LoVo (cell line): ENCODE data around the gene C17orf107.
A peak's percentile ranks its signal among the peaks of the same experiment; 100 is the strongest.
"Not testable (repeated sequence)": the region's sequence is repeated elsewhere in the genome, so short reads cannot be mapped to it uniquely, and the experiment has no call there.

ENCODE experiments used
- DNase-seq: peaks from one replicate; pipeline ENCODE4 v3.0.0-alpha.2; 2016; ENCODE audit warnings: low spot score

The C17orf107 gene

DNA sequence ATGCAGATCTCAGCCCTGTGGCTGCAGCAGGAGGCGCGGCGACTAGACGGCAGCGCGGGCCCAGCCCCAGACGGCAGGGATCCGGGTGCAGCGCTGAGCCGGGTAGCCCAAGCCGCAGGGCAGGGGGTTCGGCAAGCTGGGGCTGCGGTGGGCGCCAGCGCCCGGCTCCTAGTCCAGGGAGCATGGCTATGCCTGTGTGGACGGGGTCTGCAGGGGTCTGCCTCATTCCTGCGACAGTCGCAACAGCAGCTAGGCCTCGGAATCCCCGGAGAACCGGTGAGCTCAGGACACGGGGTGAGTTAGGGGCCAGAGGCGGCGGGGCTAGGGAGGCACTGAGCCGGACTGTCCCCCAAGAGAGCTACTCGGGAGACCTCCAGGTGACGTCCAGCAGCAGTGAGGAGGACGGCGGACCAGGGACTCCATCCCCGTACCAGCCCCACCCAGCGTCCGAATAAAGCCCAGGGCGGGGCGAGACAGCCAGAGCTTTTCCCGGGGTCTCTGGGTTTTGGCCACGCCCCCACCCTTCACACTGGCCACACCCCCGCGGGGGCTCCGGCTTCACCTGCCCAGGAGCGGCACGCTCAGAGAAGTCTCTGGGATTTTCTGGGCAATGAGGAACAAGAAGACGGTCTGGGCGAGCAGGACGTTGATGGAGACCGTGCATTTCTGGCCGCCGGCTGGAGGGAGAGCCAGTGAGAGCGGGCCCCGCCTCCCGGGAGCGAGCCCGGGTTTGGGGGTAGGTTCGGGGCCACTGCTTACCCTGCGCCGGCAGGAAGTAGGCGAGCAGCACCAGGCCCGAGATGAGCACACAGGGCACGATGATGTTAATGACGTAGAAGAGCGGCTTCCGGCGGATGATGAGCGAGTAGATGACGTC lies 1.1 kb downstream of the C17orf107 start:
- no peak for DNase-seq

DNA sequence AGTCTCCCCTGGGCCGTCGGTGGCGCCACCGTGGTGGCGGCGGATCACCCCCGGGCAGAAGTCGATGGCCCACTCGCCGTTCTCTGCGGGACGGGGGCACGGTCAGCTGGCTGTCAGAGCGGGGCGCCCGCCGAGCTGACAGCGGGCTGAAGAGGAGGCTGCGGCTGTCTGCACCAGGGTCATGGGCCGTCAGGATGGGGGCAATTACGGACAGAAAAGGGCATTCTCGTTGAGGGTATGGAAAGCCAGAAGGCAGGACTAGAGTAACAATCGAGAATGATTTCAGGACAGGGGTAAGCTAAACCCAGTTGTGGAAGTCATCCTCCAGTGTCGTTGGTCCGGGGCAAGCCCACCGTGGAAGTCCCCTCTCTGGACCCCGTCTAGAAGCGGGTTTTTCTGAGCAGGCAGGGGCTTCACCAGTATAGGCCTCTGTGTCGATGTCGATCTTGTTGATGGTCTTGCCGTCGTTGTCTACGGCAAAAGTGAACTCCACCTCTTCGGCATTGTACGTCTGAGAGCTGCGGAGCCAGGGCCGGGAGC lies 1.8 kb downstream of the C17orf107 start:
- DNase-seq = no peak

DNA sequence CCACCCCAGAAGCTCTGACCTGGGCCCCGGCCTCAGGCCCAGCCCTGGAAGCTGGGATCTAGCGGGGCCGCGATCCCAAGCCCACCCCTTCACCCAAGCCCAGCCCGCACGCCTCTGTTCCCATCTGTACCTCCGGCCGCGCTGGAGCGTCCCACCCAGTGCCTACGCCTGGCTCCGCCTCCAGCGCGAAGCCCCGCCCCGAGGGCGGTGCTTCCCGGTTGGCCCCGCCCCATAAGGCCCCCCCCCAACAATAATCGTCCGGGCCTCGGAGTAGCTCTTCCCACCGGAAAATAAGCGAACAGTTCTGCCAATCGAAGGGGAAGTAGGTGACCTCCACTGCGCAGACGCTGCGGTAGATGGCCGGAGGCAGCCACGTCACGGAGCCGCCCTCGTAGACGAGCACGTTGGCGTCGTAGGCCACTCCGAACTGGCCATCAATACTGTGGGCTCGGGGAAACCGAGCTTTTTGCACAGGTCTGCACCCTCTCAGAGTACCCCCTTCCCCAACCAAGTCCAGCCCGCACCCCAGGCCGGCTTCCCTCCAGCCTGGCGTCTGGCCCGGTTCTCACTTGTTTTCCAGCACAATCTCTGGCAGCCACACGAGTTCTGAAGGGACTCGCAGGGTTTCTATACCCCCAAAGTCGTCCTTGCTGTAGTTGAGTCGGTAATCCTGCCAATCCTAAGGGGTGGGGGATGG lies 2.5 kb downstream of the C17orf107 start:
- no peak for DNase-seq

GRCh38 chr17:4902540-4902939 lies 3.2 kb downstream of the C17orf107 start:
- no peak for DNase-seq

DNA sequence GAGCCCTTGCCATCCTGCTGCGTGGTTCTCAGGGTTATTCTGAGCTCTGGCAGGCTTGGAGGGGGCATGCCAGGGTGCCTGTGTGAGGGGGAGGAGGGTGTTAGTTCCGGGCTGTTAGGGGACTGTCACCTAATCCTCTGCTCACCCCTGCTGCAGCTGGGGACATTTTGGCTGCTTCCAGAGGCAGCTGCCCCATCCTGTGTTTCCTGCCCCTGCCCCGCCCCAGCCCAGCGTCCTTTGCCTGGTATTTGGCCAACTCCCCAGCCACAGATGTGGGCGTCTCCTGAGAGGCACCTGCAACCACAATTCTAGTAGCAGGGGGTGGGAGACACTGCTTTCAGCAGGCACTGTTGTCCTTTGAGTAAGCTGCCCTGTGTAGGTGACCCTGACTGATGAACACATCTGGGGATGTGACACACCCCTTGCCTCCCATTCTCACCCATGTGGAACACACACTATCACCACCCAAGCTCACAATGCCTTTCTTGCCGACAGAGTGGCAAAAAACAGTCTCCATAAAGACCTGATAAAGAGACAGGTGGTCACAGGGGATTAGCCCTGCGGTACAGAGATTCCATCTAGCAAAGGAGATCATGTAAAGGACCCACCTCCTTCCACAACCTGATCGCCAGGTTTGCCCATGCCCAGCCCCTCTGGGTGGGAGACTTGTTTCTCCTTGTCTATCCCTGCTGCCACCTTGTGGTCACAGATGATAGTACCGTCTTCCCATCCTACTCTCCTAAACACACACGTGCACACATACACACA lies 3.9 kb downstream of the C17orf107 start, which contains the start of gene CHRNE:
Gene CHRNE, minus strand, starts transcription at position 48 of the 768 bp plus-strand sequence. Its CDS starts 35 bp downstream, at position 13.
- peak; percentile 78 for DNase-seq

DNA sequence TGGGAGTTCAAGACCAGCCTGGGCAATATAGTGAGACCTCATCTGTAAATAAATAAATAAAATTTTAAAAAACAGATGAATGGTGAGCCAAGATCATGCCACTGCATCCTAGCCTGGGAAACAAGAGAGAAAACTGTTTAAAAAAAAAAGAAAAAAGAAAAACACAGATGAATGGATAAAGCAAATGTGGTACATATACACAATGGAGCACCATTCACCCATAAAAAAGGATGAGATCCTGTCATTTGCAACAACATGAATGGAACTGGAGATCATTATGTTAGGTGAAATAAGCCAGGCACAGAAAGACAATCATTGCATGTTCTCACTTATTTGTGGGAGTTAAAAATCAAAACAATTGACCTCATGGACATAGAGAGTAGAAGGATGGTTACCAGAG lies 7.3 kb downstream of the C17orf107 start:
- not testable (repeated sequence) for DNase-seq

DNA sequence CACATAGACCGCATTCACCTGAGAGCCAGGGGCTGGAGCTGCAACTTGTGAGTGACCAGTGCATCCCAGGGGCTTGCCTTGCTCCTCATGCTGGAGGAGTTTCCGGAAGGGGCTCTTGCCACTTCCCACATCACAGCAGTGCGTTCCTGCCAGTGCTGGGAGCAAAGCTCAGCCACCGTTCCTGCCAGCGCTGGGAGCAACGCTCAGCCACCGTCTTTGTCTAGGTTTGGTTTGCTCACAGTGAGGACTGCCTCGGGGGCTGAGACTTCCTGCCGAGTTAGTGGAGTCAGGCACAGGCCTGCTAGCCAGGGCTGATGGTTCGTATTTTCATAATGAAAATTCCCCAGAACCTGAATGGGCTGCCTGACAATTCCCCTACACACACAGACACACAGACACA lies 9.0 kb downstream of the C17orf107 start:
- no peak for DNase-seq

DNA sequence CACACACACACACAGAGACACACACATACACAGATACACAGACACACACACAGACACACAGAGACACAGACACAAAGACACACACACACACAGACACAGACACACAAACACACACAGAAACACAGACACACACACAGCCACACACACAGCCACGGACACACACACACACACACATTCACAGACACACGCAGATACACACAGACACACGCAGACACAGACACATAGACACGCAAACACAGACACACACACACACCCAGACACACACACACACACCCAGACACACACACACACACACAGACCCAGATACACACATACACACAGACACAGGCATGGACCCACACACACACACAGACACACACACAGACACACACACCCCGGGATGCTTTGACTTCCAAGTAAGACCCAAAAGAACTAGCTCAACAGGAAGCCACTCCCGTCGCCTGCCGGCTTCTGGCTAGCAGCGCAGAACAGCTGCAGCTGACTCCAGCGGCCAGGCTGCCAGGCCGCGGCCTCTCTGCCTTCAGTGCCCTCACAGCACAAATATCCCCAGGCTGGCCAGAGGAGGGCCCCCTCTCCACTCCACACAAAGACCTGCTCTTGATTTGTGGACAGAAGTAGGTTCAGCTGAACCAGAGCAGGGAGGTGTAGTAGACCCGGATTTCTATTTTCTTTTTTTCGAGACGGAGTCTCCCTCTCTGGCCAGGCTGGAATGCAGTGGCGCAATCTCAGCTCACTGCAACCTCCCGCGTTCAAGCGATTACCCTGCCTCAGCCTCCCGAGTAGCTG lies 9.6 kb downstream of the C17orf107 start:
- peak; percentile 40 for DNase-seq

DNA sequence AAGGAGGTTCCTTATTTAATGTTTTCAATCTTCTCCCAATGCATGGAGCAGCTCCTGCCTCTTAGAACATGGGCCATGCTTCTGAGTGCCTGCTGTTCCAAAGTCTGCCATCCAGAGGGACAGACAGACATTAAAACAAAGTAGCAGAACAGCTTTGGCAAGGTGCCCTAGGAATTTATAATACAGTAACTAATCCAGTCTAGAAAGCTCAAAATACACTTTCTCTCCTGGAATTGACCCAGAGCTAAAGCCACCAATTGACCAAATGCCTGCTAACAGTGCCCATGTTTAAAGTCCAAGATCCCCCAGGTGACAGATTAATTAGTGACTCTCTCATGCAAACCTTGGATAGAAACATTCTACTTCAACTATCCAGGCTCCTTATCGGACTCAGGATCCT lies 14.7 kb downstream of the C17orf107 start:
- DNase-seq = peak; percentile 24

DNA sequence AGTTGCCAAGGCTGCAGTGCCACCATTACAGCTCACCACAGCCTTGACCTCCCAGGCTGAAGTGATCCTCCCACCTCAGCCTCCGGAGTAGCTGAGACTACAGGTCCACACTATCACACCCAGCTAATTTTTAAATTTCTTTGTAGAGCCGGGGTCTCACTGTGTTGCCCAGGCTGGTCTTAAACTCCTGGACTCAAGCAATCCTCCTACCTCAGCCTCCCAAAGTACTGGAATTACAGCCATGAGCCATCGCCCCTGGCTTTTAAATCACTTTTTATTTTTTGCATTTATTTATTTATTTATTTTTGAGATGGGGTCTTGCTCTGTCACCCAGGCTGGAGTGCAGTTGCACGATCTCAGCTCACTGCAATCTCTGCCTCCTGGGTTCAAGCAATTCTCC lies 15.2 kb downstream of the C17orf107 start:
- not testable (repeated sequence) for DNase-seq

GRCh38 chr17:4919511-4920047 lies 20.2 kb downstream of the C17orf107 start:
- no peak for DNase-seq

- no peak for DNase-seq
Measured at GRCh38 chr17:4920351-4921048, 21.2 kb downstream of the C17orf107 start.

DNA sequence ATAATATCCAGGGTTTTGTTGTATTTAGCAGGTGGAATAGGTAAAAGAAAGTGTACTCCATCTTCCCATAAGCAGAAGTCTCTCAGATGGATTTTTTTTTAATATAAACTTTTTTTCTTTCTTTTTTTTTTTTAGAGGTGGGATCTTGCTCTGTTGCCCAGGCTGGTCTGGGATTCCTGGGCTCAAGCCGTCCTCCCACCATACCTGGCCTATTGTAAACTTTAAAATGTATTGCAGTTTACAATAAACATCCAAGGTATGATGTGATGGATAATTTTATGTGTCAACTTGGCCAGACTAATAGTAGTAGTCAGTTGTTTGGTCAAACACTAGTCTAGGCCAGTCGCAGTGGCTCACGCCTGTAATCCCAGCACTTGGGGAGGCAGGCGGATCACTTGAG lies 22.0 kb downstream of the C17orf107 start:
- no peak for DNase-seq

DNA sequence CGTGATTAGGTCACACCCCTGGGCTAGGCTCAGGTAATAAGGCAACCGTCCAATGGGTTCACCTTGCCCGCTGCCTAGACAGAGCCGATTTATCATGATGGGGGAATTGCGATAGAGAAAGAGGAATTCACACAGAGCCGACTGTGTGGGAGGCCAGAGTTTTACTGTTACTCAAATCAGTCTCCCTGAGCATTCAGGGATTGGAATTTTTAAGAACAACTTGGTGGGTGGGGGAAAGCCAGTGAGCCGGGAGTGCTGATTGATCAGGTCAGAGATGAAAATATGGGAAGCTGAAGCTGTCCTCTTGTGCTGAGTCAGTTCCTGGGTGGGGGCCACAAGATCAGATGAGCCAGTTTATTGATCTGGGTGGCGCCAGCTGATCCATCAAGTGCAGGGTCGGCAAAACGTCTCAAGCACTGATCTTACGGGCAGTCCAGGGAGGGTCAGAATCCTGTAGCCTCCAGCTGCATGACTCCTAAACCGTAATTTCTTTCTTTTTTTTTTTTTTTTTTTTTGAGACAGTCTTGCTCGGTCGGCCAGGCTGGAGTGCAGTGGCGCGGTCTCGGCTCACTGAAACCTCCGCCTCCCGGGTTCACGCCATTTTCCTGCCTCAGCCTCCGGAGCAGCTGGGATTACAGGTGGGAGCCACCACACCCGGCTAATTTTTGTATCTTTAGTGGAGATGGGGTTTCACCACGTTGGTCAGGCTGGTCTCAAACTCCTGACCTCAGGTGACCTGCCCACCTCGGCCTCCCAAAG lies 27.4 kb downstream of the C17orf107 start:
- DNase-seq = not testable (repeated sequence)

GRCh38 chr17:4928881-4929280 lies 29.5 kb downstream of the C17orf107 start:
- DNase-seq = no peak

- DNase-seq = no peak
Measured at GRCh38 chr17:4931963-4932362, 32.6 kb downstream of the C17orf107 start, which contains the start of gene GP1BA. Gene GP1BA (plus strand): TSS chr17:4932277. CDS start chr17:4932605, 328 bp downstream.

DNA sequence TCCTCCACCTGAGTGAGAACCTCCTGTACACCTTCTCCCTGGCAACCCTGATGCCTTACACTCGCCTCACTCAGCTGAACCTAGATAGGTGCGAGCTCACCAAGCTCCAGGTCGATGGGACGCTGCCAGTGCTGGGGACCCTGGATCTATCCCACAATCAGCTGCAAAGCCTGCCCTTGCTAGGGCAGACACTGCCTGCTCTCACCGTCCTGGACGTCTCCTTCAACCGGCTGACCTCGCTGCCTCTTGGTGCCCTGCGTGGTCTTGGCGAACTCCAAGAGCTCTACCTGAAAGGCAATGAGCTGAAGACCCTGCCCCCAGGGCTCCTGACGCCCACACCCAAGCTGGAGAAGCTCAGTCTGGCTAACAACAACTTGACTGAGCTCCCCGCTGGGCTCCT lies 33.4 kb downstream of the C17orf107 start:
- no peak for DNase-seq

DNA sequence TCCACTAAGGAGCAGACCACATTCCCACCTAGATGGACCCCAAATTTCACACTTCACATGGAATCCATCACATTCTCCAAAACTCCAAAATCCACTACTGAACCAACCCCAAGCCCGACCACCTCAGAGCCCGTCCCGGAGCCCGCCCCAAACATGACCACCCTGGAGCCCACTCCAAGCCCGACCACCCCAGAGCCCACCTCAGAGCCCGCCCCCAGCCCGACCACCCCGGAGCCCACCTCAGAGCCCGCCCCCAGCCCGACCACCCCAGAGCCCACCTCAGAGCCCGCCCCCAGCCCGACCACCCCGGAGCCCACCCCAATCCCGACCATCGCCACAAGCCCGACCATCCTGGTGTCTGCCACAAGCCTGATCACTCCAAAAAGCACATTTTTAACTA lies 34.3 kb downstream of the C17orf107 start:
- no peak for DNase-seq

GRCh38 chr17:4934173-4934979 lies 35.0 kb downstream of the C17orf107 start:
- DNase-seq = peak; percentile 44
